NCI-H345 treated with DMSO at 0.1 percent for 48 hours (cell line): ENCODE data around the gene ATP8B1.
"Not testable (repeated sequence)": the region's sequence is repeated elsewhere in the genome, so short reads cannot be mapped to it uniquely, and the experiment has no call there.

ENCODE experiments used
- DNase-seq: peaks from one replicate; lab custom pipeline; 2025; ENCODE audit not compliant: unreplicated experiment; lab: John Stamatoyannopoulos, UW

ATP8B1 gene

DNA sequence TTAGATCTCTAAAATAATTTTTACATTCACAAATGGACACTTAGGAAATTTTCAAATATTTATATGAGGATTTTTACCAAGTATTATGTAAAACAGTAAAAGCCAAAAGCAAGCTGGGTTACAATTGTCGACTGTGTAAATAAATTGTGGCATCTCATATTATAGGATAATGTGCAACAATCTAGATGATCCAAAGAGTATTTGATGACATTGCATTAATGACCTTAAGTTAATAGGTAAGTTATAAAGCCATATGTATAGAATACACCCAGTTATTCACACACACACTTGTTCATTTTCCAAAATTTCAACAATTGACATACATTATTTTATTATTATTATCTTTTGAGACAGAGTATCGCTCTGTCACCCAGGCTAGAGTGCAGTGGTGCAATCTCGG is 69.3 kb downstream of the ATP8B1 start:
- DNase-seq, result no peak

DNA sequence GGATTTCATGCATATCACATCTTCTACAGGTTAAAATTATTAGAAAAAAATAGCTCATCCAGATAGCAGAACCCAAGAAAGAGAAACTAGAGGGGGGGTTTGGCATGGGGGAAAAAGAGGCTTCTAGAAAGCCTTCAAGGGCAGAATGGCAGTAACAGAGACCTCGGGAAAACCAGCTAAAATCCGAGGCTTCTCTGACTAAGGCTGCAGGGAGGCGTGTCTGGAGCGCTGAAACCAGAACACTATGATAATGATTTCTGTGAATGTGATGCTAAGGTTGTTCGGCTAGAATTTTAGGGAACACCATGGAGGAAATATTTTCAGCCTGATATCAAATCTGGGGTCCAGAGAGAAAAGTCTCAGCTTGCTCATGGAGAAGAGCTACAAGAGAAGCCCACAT is 73.0 kb downstream of the ATP8B1 start:
- no peak for DNase-seq

- no peak for DNase-seq
These were observed 74.1 kb downstream of the ATP8B1 start for GRCh38 chr18:57728941-57729511.

- DNase-seq, result no peak
These were observed 74.9 kb downstream of the ATP8B1 start for GRCh38 chr18:57727952-57728807.

GRCh38 chr18:57719211-57719935 is 83.7 kb downstream of the ATP8B1 start:
- DNase-seq, result not testable (repeated sequence)

DNA sequence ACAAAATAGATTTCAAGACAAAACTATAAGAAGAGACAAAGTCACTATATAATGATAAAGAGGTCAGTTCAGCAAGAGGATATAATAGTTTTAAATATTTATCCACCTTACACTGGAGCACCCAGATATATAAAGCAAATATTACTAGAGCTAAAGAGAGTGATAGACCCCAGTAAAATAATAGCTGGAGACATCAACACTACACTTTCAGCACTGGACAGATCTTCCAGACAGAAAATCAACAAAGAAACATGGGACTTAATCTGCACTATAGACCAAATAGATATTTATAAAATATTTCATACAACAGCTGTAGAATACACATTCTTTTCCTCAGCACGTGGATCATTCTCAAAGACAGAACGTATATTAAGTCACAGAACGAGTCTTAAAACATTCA is 86.6 kb downstream of the ATP8B1 start:
- no peak for DNase-seq

DNA sequence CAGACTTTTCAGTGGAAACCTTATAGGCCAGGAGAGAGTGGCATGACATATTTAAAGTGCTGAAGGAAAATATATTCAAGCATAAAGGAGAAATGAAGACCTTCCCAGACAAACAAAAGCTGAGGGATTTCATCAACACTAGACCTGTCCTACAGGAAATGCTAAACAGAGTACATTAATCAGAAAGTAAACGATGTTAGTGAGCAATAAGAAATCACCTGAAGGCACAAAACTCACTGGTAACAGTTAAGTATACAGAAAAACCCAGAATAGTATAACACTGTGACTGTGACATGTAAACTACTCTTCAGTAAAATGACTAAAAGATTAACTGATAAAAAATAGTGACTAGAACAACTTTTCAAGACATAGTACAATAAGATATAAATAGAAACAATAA is 87.4 kb downstream of the ATP8B1 start:
- DNase-seq, result no peak

- DNase-seq, result no peak
These were observed 88.0 kb downstream of the ATP8B1 start for GRCh38 chr18:57715073-57715472.

- DNase-seq, result no peak
These were observed 92.9 kb downstream of the ATP8B1 start for GRCh38 chr18:57710226-57710625.

DNA sequence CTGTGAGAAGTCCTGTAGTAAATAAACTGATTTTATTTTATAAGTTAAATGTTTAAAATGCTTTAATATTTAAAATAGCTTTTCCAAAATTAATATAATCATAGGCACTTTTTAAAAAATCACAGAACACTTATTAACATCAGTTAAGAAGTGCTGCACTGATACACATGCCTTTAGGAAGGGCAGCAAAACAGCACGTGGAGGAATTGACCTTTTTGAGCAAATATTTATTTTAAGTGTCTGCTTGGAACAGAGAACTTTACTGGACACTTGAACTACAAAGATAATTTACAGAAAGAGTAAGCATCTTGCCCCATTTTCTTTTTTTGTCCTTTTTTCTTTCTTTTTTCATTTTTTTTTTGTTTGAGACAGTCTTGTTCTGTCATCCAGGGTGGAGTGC is 93.8 kb downstream of the ATP8B1 start:
- no peak for DNase-seq

- DNase-seq, result no peak
These were observed 94.8 kb downstream of the ATP8B1 start for GRCh38 chr18:57708288-57708687.

GRCh38 chr18:57705832-57706595 is 97.1 kb downstream of the ATP8B1 start:
- DNase-seq, result no peak

DNA sequence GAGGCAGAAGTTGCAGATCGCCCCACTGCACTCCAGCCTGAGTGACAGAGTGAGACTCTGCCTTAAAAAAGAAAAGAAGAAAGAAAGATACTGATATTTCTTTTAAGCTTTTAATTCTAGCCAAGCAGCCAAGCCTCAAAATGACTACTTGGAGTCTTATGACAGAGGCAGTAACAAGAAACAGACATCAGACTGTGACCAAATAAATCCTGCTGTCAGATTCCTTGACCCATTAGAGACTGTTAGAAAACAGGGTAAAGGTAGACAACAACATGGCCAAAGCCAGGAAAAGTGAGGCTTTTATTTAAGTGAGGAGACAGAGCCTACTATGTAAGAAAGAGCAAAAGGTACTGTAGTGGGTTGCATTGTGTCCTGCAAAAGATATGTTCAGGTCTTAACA is 98.1 kb downstream of the ATP8B1 start:
- no peak for DNase-seq

GRCh38 chr18:57698571-57699276 is 104.4 kb downstream of the ATP8B1 start:
- no peak for DNase-seq

- DNase-seq, result no peak
These were observed 105.7 kb downstream of the ATP8B1 start for GRCh38 chr18:57697426-57697825.

GRCh38 chr18:57696271-57696670 is 106.8 kb downstream of the ATP8B1 start:
- no peak for DNase-seq

- DNase-seq, result no peak
These were observed 111.8 kb downstream of the ATP8B1 start for GRCh38 chr18:57691363-57691762.

- DNase-seq, result no peak
These were observed 115.1 kb downstream of the ATP8B1 start for GRCh38 chr18:57687970-57688369.

GRCh38 chr18:57683470-57683869 is 119.6 kb downstream of the ATP8B1 start:
- DNase-seq, result no peak
